ENCODE data around the gene RB1.

The RB1 gene

DNA sequence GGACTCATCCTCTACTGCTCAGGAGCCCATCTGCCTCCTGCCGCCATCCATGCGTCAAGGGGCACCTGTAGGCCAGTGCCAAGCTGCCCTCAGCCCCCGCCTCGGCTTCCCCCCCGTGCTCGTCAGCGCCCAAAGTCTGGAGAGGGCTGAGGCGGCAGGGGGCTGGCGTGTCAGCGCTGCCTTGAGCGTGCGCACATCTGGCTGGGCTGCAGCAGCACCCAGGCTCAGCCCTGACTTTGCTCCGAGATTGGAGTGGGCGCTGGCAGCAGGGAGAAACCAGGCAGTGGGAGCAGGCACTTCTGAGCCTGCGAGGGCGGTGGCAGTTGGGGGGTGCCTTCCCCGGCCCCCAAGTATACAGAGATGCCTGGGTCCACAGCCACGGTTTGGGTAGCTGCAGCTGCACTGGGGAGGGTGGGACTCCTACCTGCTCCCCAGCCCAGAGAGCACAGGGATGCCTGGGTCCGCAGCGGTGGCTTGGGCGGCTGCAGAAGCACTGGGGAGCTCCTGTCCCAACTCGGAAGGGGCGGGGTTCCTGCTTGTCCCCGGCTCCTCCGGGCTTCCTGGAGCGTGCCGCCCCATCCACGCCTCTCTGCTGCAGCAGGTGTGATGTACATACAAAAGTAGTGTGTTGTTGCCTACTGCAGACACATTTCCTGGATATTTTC lies 154.2 kb downstream of the RB1 start:
- no peaks in the 10 kb centered on the region for H3K27me3 ChIP-seq (ENCODE audit: control insufficient read depth, insufficient read depth, low read length)
- H3K4me2 ChIP-seq (ENCODE audit: low read length): no peak overlapping the region
- H3K36me3 ChIP-seq (ENCODE audit: control insufficient read depth, insufficient read depth, low read length): no peaks in the 10 kb centered on the region

GRCh38 chr13:48475230-48475629 lies 171.7 kb downstream of the RB1 start:
- TF ChIP-seq CTCF (IDR thresholded peaks at IDR 0.05): no peak

More for the DNA sequence above, 154.2 kb downstream of the RB1 start:
- peaks cover 2% of the 10 kb centered on the region for H3K4me1 ChIP-seq
- no peak overlapping the region for H3K4me3 ChIP-seq (ENCODE audit: low read depth, low read length)
- H3K9ac ChIP-seq: no peak overlapping the region
- H3K9me3 ChIP-seq (ENCODE audit: control insufficient read depth, low read length): no peaks in the 10 kb centered on the region
- no peak overlapping the region for H3K27ac ChIP-seq
- no peak overlapping the region for H2AFZ ChIP-seq
- no peaks in the 10 kb centered on the region for H3K79me2 ChIP-seq
- TF ChIP-seq CTCF (IDR thresholded peaks at IDR 0.05): no peak

GRCh38 chr13:48476215-48476614 lies 172.7 kb downstream of the RB1 start:
- Histone ChIP-seq H3K4me3 (ENCODE audit: low read depth, low read length) (no peak overlapping the region), H2AFZ (no peak overlapping the region), H3K4me2 (ENCODE audit: low read length) (no peak overlapping the region), H3K9me3 (ENCODE audit: control insufficient read depth, low read length) (no peaks in the 10 kb centered on the region), H3K4me1 (no peaks in the 10 kb centered on the region), H3K36me3 (ENCODE audit: control insufficient read depth, insufficient read depth, low read length) (no peaks in the 10 kb centered on the region), H3K79me2 (no peaks in the 10 kb centered on the region), H3K27me3 (ENCODE audit: control insufficient read depth, insufficient read depth, low read length) (no peaks in the 10 kb centered on the region), H3K9ac (no peak overlapping the region), H3K27ac (no peak overlapping the region)
- no peak for TF ChIP-seq CTCF (IDR thresholded peaks at IDR 0.05)

More at GRCh38 chr13:48475230-48475629, 171.7 kb downstream of the RB1 start:
- Histone ChIP-seq H3K27ac (no peak overlapping the region), H3K9ac (no peak overlapping the region), H3K27me3 (ENCODE audit: control insufficient read depth, insufficient read depth, low read length) (no peaks in the 10 kb centered on the region), H3K79me2 (no peaks in the 10 kb centered on the region), H3K9me3 (ENCODE audit: control insufficient read depth, low read length) (no peaks in the 10 kb centered on the region), H3K4me1 (no peaks in the 10 kb centered on the region), H3K36me3 (ENCODE audit: control insufficient read depth, insufficient read depth, low read length) (no peaks in the 10 kb centered on the region), H3K4me3 (ENCODE audit: low read depth, low read length) (no peak overlapping the region), H3K4me2 (ENCODE audit: low read length) (no peak overlapping the region), H2AFZ (no peak overlapping the region)

DNA sequence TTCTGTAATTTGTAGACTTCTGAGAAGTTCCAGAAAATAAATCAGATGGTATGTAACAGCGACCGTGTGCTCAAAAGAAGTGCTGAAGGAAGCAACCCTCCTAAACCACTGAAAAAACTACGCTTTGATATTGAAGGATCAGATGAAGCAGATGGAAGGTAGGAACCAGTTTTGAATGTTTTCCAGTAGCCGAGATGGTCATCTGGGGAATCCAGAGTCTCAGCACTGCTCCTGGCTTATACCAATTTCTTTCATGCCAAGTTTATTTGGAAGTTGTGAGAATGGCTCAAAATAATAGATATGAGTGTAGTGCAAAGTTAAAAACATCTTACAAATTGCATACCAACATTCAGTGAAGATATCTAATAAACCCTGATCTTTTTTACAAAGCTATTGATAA lies 173.1 kb downstream of the RB1 start:
- no peak for TF ChIP-seq CTCF (IDR thresholded peaks at IDR 0.05)
- Histone ChIP-seq H3K36me3 (ENCODE audit: control insufficient read depth, insufficient read depth, low read length) (no peaks in the 10 kb centered on the region), H2AFZ (no peak overlapping the region), H3K27me3 (ENCODE audit: control insufficient read depth, insufficient read depth, low read length) (no peaks in the 10 kb centered on the region), H3K4me3 (ENCODE audit: low read depth, low read length) (no peak overlapping the region), H3K4me2 (ENCODE audit: low read length) (no peak overlapping the region), H3K9ac (no peak overlapping the region), H3K4me1 (no peaks in the 10 kb centered on the region), H3K79me2 (no peaks in the 10 kb centered on the region), H3K9me3 (ENCODE audit: control insufficient read depth, low read length) (no peaks in the 10 kb centered on the region), H3K27ac (no peak overlapping the region)

Data from parathyroid adenoma (tissue), 2 donors.